IMR-90 (cell line): ENCODE measurements around the gene PAM16. TPM values are rescaled to one million over a fixed set of nuclear protein-coding genes. Genes with fewer than 3 reads are reported as not detected.
A peak's percentile ranks its signal among the peaks of the same experiment; 100 is the strongest.

Experiments used
- ATAC-seq: fragments of 200-7000 bp; cut with Tn5 transposase; 2 replicates; pipeline ENCODE4 v1.9.1; 2020; ENCODE audit warnings: low read depth, mild to moderate bottlenecking, moderate library complexity
- BruUV-seq: library from RNA; stranded (reverse); fragments of 400-500 nt; replicated peaks from 2 replicates; lab custom pipeline; 2021; lab: Mats Ljungman, UMichigan
- CTCF ChIA-PET: fragments of 300-600 bp; formaldehyde crosslinking; extraction: SDS; loops from one replicate; lab custom pipeline; 2021; ENCODE audit warnings: antibody characterized with exemption; lab: Yijun Ruan, JAX
- POLR2A ChIA-PET: fragments of 300-600 bp; sonication (Branson Sonifier 250); formaldehyde crosslinking; loops from one replicate; lab custom pipeline; 2022; ENCODE audit warnings: antibody characterized with exemption; ENCODE audit not compliant: unreplicated experiment; lab: Charles Lee
- DNase-seq: peaks from one replicate; pipeline ENCODE4 v3.0.0; 2013
- H2AFZ ChIP-seq: replicated peaks from 2 replicates; pipeline ENCODE3; 2013; ENCODE audit warnings: low read length, mild to moderate bottlenecking; ENCODE audit not compliant: poor library complexity
- H2AK5ac ChIP-seq: 2 replicates; pipeline ENCODE4 v1.6.1; 2013; ENCODE audit warnings: low read depth, low read length, inconsistent platforms
- H2AK9ac ChIP-seq: replicated peaks from 2 replicates; pipeline ENCODE3; 2013; ENCODE audit warnings: mild to moderate bottlenecking, low read depth, low read length, moderate library complexity; ENCODE audit not compliant: poor library complexity
- H2BK120ac ChIP-seq: 2 replicates; pipeline ENCODE4 v1.6.1; 2013; ENCODE audit warnings: low read depth, low read length, inconsistent platforms
- H2BK15ac ChIP-seq: 3 replicates; pipeline ENCODE4 v1.6.1; 2013; ENCODE audit warnings: low read depth, low read length, inconsistent platforms
- H2BK20ac ChIP-seq: 2 replicates; pipeline ENCODE4 v1.6.1; 2013; ENCODE audit warnings: low read depth, mild to moderate bottlenecking, inconsistent platforms, low read length, moderate library complexity
- H2BK5ac ChIP-seq: 2 replicates; pipeline ENCODE4 v1.6.1; 2013; ENCODE audit warnings: mild to moderate bottlenecking, low read depth, low read length, inconsistent platforms; ENCODE audit not compliant: poor library complexity, severe bottlenecking
- H3K14ac ChIP-seq: replicated peaks from 2 replicates; pipeline ENCODE4 v1.6.1; 2013; ENCODE audit warnings: low read depth, low read length, inconsistent platforms
- H3K18ac ChIP-seq: 2 replicates; pipeline ENCODE4 v1.6.1; 2013; ENCODE audit warnings: low read depth, low read length, control low read depth
- H3K23ac ChIP-seq: 2 replicates; pipeline ENCODE4 v1.6.1; 2013; ENCODE audit warnings: low read depth, low read length, inconsistent platforms
- H3K27ac ChIP-seq: 2 replicates; pipeline ENCODE4 v1.5.1; 2013; ENCODE audit warnings: mild to moderate bottlenecking, control low read depth, low read length; ENCODE audit not compliant: insufficient read depth
- H3K27me3 ChIP-seq: 2 replicates; pipeline ENCODE4 v1.6.1; 2013; ENCODE audit warnings: low read length; ENCODE audit not compliant: control insufficient read depth, insufficient read depth
- H3K36me3 ChIP-seq: 2 replicates; pipeline ENCODE4 v1.6.1; 2013; ENCODE audit warnings: low read length, mixed read lengths; ENCODE audit not compliant: control insufficient read depth, insufficient read depth
- H3K4ac ChIP-seq: 2 replicates; pipeline ENCODE4 v1.6.1; 2013; ENCODE audit warnings: low read depth, low read length, inconsistent platforms
- H3K4me1 ChIP-seq: 2 replicates; pipeline ENCODE4 v1.6.1; 2013; ENCODE audit warnings: low read length, mixed read lengths; ENCODE audit not compliant: control insufficient read depth, insufficient read depth
- H3K4me2 ChIP-seq: 2 replicates; pipeline ENCODE4 v1.6.1; 2013; ENCODE audit warnings: low read depth, mild to moderate bottlenecking, control low read depth, low read length, moderate library complexity
- H3K4me3 ChIP-seq: 2 replicates; pipeline ENCODE4 v1.5.1; 2013; ENCODE audit warnings: low read depth, mild to moderate bottlenecking, control low read depth, low read length, moderate library complexity; ENCODE audit not compliant: insufficient read depth
- H3K56ac ChIP-seq: 2 replicates; pipeline ENCODE4 v1.6.1; 2013; ENCODE audit warnings: low read length, inconsistent platforms; ENCODE audit not compliant: insufficient read depth; ENCODE audit errors: extremely low read depth
- H3K79me1 ChIP-seq, 2 experiments: 2 replicates each; pipeline ENCODE4 v1.6.1; 2013; ENCODE audit warnings: low read length in 2 of 2, inconsistent platforms in 1 of 2, low read depth in 1 of 2
- H3K9ac ChIP-seq: 2 replicates; pipeline ENCODE4 v1.6.1; 2013; ENCODE audit warnings: low read depth, low read length, control low read depth
- H3K9me1 ChIP-seq: 2 replicates; pipeline ENCODE4 v1.6.1; 2013; ENCODE audit warnings: low read length, inconsistent platforms; ENCODE audit not compliant: insufficient read depth
- H3K9me3 ChIP-seq: 2 replicates; pipeline ENCODE4 v1.6.1; 2013; ENCODE audit warnings: low read length; ENCODE audit not compliant: control insufficient read depth, insufficient read depth
- H4K20me1 ChIP-seq: 2 replicates; pipeline ENCODE4 v1.6.1; 2013; ENCODE audit warnings: low read length, inconsistent platforms; ENCODE audit not compliant: insufficient read depth
- H4K5ac ChIP-seq: 2 replicates; pipeline ENCODE4 v1.6.1; 2013; ENCODE audit warnings: mild to moderate bottlenecking, low read depth, low read length, control low read depth
- H4K8ac ChIP-seq, 2 experiments: 2 replicates each; pipeline ENCODE4 v1.6.1; 2013; ENCODE audit warnings: low read depth in 2 of 2, low read length in 2 of 2, control low read depth in 1 of 2, inconsistent platforms in 1 of 2
- H4K91ac ChIP-seq: 2 replicates; pipeline ENCODE4 v1.6.1; 2013; ENCODE audit warnings: low read depth, low read length, inconsistent platforms; ENCODE audit not compliant: insufficient read depth
- BHLHE40 ChIP-seq: fragments of 150-350 bp; IDR thresholded peaks from 2 replicates; pipeline ENCODE4 v1.6.1; 2016; ENCODE audit warnings: mild to moderate bottlenecking, low read depth, low read length
- CHD1 ChIP-seq: IDR thresholded peaks from 2 replicates; pipeline ENCODE4 v1.6.1; 2012; ENCODE audit warnings: low read depth, low read length, improper control_type of control experiment
- ELK1 ChIP-seq: fragments of 150-350 bp; IDR thresholded peaks from 2 replicates; pipeline ENCODE4 v1.6.1; 2016; ENCODE audit warnings: low read depth, mild to moderate bottlenecking, low read length, moderate library complexity, borderline replicate concordance
- FOS ChIP-seq: fragments of 150-350 bp; IDR thresholded peaks from 2 replicates; pipeline ENCODE4 v1.6.1; 2016; ENCODE audit warnings: low read depth, low read length
- MAZ ChIP-seq: IDR thresholded peaks from 2 replicates; pipeline ENCODE4 v1.6.1; 2012; ENCODE audit warnings: low read depth, mild to moderate bottlenecking, low read length, improper control_type of control experiment, moderate library complexity, borderline replicate concordance
- MXI1 ChIP-seq: IDR thresholded peaks from 2 replicates; pipeline ENCODE4 v1.6.1; 2012; ENCODE audit warnings: low read depth, mild to moderate bottlenecking, low read length, moderate library complexity, borderline replicate concordance
- POLR2A ChIP-seq: IDR thresholded peaks from 2 replicates; pipeline ENCODE4 v1.6.1; 2012; ENCODE audit warnings: mild to moderate bottlenecking, low read depth, low read length
- RFX5 ChIP-seq: IDR thresholded peaks from 2 replicates; pipeline ENCODE4 v1.8.0; 2012; ENCODE audit warnings: low read depth, mild to moderate bottlenecking, low read length, moderate library complexity
- USF2 ChIP-seq: fragments of 150-350 bp; IDR thresholded peaks from 2 replicates; pipeline ENCODE4 v1.6.1; 2017; ENCODE audit warnings: mild to moderate bottlenecking, antibody characterized with exemption, low read length, low read depth
- WGBS, 2 experiments: methylation state at CpG; one replicate each; pipeline versions ENCODE4 v1.1.5 to v1.1.7; 2013; ENCODE audit warnings: missing lambda C conversion rate in 2 of 2; ENCODE audit not compliant: insufficient read length in 1 of 2; ENCODE audit errors: extremely low coverage in 2 of 2; 5-methylcytosine and 5-hydroxymethylcytosine counted together
- dilution Hi-C: fragments of 300-500 bp; cut with HindIII; formaldehyde crosslinking; loops from one replicate; pipeline ENCODE4 v1.14.3; 2018; ENCODE audit warnings: low sequenced_read_pairs; ENCODE audit not compliant: unreplicated experiment
- in situ Hi-C: fragments of 300-500 bp; cut with MboI; formaldehyde crosslinking; loops from 3 replicates; pipeline ENCODE4 v1.14.3; 2019; ENCODE audit warnings: low sequenced_read_pairs, inconsistent platforms, mixed read lengths
- intact Hi-C: fragments of 100-400 bp; cut with micrococcal nuclease; formaldehyde crosslinking; loops from 2 replicates; pipeline ENCODE4 v1.10.0; 2022
- polyA plus RNA-seq, 3 experiments: library from polyadenylated mRNA; depleted of rRNA; stranded (reverse); fragments of >200 nt; gene quantifications; 2 replicates each; pipeline ENCODE4 v1.2.3, GENCODE V29; 2012; ENCODE audit warnings: low replicate concordance in 1 of 3
- total RNA-seq: library from RNA; depleted of rRNA; stranded (reverse); fragments of >200 nt; gene quantifications from 2 replicates; pipeline ENCODE4 v1.2.3, GENCODE V29; 2012

The PAM16 gene
- total and polyA plus RNA-seq, 2 of the 4 experiments (the other 2 are of a cell fraction): 17.9 to 48.4 TPM

GRCh38 chr16:4376126-4376892, 25.2 kb upstream of the PAM16 start:
- H3K27ac ChIP-seq: peak overlapping the region; percentile 94
- H2BK120ac ChIP-seq: peak overlapping the region; percentile 84
- H2AFZ ChIP-seq: peak overlapping the region; percentile 83
- peak overlapping the region; percentile 58 for H3K14ac ChIP-seq
- peak overlapping the region; percentile 97 for H3K4ac ChIP-seq
- dilution Hi-C loops: no loop called here
- peak overlapping the region; percentile 98 for H2AK5ac ChIP-seq
- peaks cover 36% of the 10 kb centered on the region for H3K4me1 ChIP-seq
- peak overlapping the region; percentile 88 for H2AK9ac ChIP-seq
- peak overlapping the region; percentile 69 for H3K23ac ChIP-seq
- H3K9ac ChIP-seq: peak overlapping the region; percentile 60
- no peak overlapping the region for H2BK20ac ChIP-seq
- CTCF ChIA-PET: no interaction called here
- peak overlapping the region; percentile 78 for H3K18ac ChIP-seq
- peak overlapping the region; percentile 85 for H2BK5ac ChIP-seq
- peak overlapping the region; percentile 90 for H4K91ac ChIP-seq
- H3K4me3 ChIP-seq: peak overlapping the region; percentile 12
- H3K9me3 ChIP-seq: no peaks in the 10 kb centered on the region
- H3K36me3 ChIP-seq: peaks cover 37% of the 10 kb centered on the region
- peak overlapping the region; percentile 85 for H3K4me2 ChIP-seq
- BruUV-seq: no TSS peak
- 0 out of 2 replicates have a peak overlapping the region, but pooled peaks have one; percentile 34 for H3K56ac ChIP-seq
- in situ Hi-C loops: no loop called here
- peaks cover 14% of the 10 kb centered on the region for H3K9me1 ChIP-seq
- TF ChIP-seq MXI1 (no peak), MAZ (peak; percentile 52), RFX5 (no peak), POLR2A (peak; percentile 68), ELK1 (no peak), FOS (peak; percentile 18; the same call in 1 of the 2 replicates), USF2 (peak; percentile 81), CHD1 (no peak), BHLHE40 (peak; percentile 32; the same call in 1 of the 2 replicates)
- peak overlapping the region; percentile 48; the same call in 1 of the 2 replicates for H4K5ac ChIP-seq
- no peaks in the 10 kb centered on the region for H3K27me3 ChIP-seq
- peak overlapping the region; percentile 38 to 74 for H4K8ac ChIP-seq
- DNase-seq (peak; percentile 84), ATAC-seq (peak; percentile 13)
- peaks cover 4 to 73% of the 10 kb centered on the region in 2 experiments; a peak in 3 of 4 replicates for H3K79me1 ChIP-seq
- WGBS, 2 experiments: 2% methylated on average over 18 of the region's 31 CpGs; no CpG with 5 or more reads in 1 of the 2 experiments
- H4K20me1 ChIP-seq: peaks cover 93% of the 10 kb centered on the region
- POLR2A ChIA-PET: no interaction called here
- H2BK15ac ChIP-seq: peak overlapping the region; percentile 71; the same call in 2 of the 3 replicates
- intact Hi-C loops: no loop called here
